Measurements from ENCODE around the gene C11orf65.

Gene C11orf65

DNA sequence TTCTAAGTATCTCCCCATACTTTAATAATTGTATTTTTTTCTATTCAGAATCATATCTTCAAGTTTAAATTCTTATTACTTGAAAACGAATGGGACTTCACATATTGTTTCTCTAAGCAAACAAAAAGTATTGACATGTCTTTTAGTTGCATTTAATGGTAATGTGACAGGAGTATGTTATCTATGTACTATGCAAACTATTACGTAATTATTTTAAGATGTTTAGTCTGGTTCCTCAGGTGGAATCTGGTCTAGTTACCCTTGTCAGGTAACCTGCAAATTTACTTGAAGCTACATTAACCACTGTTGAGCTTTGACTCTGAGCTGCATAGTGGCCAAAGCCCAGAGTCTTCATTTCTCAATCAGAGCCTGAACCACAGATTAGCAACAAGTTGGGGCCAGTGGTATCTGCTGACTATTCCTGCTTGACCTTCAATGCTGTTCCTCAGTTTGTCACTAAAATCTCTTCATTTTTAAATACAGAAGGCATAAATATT is 133.9 kb downstream of the C11orf65 start:
- TF ChIP-seq, protein P1, sequence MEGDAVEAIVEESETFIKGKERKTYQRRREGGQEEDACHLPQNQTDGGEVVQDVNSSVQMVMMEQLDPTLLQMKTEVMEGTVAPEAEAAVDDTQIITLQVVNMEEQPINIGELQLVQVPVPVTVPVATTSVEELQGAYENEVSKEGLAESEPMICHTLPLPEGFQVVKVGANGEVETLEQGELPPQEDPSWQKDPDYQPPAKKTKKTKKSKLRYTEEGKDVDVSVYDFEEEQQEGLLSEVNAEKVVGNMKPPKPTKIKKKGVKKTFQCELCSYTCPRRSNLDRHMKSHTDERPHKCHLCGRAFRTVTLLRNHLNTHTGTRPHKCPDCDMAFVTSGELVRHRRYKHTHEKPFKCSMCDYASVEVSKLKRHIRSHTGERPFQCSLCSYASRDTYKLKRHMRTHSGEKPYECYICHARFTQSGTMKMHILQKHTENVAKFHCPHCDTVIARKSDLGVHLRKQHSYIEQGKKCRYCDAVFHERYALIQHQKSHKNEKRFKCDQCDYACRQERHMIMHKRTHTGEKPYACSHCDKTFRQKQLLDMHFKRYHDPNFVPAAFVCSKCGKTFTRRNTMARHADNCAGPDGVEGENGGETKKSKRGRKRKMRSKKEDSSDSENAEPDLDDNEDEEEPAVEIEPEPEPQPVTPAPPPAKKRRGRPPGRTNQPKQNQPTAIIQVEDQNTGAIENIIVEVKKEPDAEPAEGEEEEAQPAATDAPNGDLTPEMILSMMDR (IDR thresholded peaks at IDR 0.05; ENCODE audit: low read depth, low read length, missing control alignments): no peak
- no peak overlapping the region for H3K4me3 ChIP-seq (replicated peaks; ENCODE audit: low read depth, low read length)
- no peak for DNase-seq (ENCODE audit: extremely low read depth, low read depth)

All from HFF-Myc (cell line).